Mesendoderm (in vitro differentiated cells): Measurements from ENCODE around the gene HOXD1.

ENCODE experiments used
- DNase-seq: peaks from one replicate; pipeline ENCODE4 v3.0.0; 2013
- H2AK5ac ChIP-seq: 2 replicates; pipeline ENCODE4 v1.6.1; 2013; ENCODE audit warnings: low read length, inconsistent platforms
- H2BK120ac ChIP-seq: 2 replicates; pipeline ENCODE4 v1.6.1; 2013; ENCODE audit warnings: low read depth, mild to moderate bottlenecking, low read length, moderate library complexity, mixed read lengths
- H2BK15ac ChIP-seq: replicated peaks from 2 replicates; pipeline ENCODE4 v1.6.1; 2013; ENCODE audit warnings: low read depth, mild to moderate bottlenecking, moderate library complexity
- H2BK5ac ChIP-seq: 2 replicates; pipeline ENCODE4 v1.6.1; 2013; ENCODE audit warnings: low read length, inconsistent platforms
- H3K18ac ChIP-seq: 2 replicates; pipeline ENCODE4 v1.6.1; 2013; ENCODE audit warnings: mild to moderate bottlenecking, low read length, mixed read lengths
- H3K23ac ChIP-seq: one replicate; pipeline ENCODE4 v1.6.1; 2013; ENCODE audit warnings: low read length
- H3K27ac ChIP-seq: 2 replicates; pipeline ENCODE4 v1.5.1; 2013; ENCODE audit warnings: low read depth, mild to moderate bottlenecking, inconsistent platforms, low read length, moderate library complexity
- H3K27me3 ChIP-seq: 2 replicates; pipeline ENCODE4 v1.6.1; 2013; ENCODE audit warnings: low read length, control low read depth, mild to moderate bottlenecking, inconsistent platforms; ENCODE audit not compliant: insufficient read depth, poor library complexity
- H3K36me3 ChIP-seq: 2 replicates; pipeline ENCODE4 v1.6.1; 2013; ENCODE audit warnings: low read length, inconsistent platforms; ENCODE audit not compliant: control insufficient read depth, insufficient read depth
- H3K4ac ChIP-seq: one replicate; pipeline ENCODE4 v1.6.1; 2013; ENCODE audit warnings: low read depth, mild to moderate bottlenecking, low read length, moderate library complexity
- H3K4me1 ChIP-seq: 2 replicates; pipeline ENCODE4 v1.6.1; 2013; ENCODE audit warnings: low read depth, low read length, inconsistent platforms; ENCODE audit not compliant: control insufficient read depth
- H3K4me2 ChIP-seq: 2 replicates; pipeline ENCODE4 v1.6.1; 2013; ENCODE audit warnings: low read length
- H3K4me3 ChIP-seq: 2 replicates; pipeline ENCODE4 v1.5.1; 2013; ENCODE audit warnings: mild to moderate bottlenecking, low read length
- H3K56ac ChIP-seq: one replicate; pipeline ENCODE4 v1.6.1; 2013; ENCODE audit warnings: low read length
- H3K79me1 ChIP-seq: 2 replicates; pipeline ENCODE4 v1.6.1; 2013; ENCODE audit warnings: low read length, inconsistent platforms
- H3K79me2 ChIP-seq: 2 replicates; pipeline ENCODE4 v1.6.1; 2013; ENCODE audit warnings: mild to moderate bottlenecking, low read length; ENCODE audit not compliant: control insufficient read depth, insufficient read depth
- H3K9ac ChIP-seq: 2 replicates; pipeline ENCODE4 v1.6.1; 2013; ENCODE audit warnings: low read length, inconsistent platforms
- H4K5ac ChIP-seq: one replicate; pipeline ENCODE4 v1.6.1; 2013; ENCODE audit warnings: low read length
- H4K8ac ChIP-seq: one replicate; pipeline ENCODE4 v1.6.1; 2013; ENCODE audit warnings: low read depth, mild to moderate bottlenecking, control low read depth, low read length, moderate library complexity
- WGBS: extraction: QIAGEN DNeasy Blood & Tissue Kit; methylation state at CpG from one replicate; pipeline ENCODE4 v1.1.7; 2013; ENCODE audit warnings: low lambda C conversion rate, missing lambda C conversion rate; ENCODE audit not compliant: insufficient coverage; ENCODE audit errors: extremely low coverage; 5-methylcytosine and 5-hydroxymethylcytosine counted together

The HOXD1 gene

GRCh38 chr2:176145085-176145969 lies 43.1 kb upstream of the HOXD1 start:
- Histone ChIP-seq H3K79me2 (no peaks in the 10 kb centered on the region), H3K27ac (no peak overlapping the region), H3K4ac (no peak overlapping the region), H3K4me3 (no peak overlapping the region), H3K9ac (no peak overlapping the region), H3K27me3 (peaks cover 83% of the 10 kb centered on the region), H3K4me2 (no peak overlapping the region), H2BK5ac (no peak overlapping the region), H3K18ac (no peak overlapping the region), H3K4me1 (no peaks in the 10 kb centered on the region), H3K23ac (no peak overlapping the region), H2BK15ac (no peak overlapping the region), H3K79me1 (no peaks in the 10 kb centered on the region), H3K56ac (no peak overlapping the region), H3K36me3 (no peaks in the 10 kb centered on the region), H2BK120ac (no peak overlapping the region), H4K8ac (no peak overlapping the region), H2AK5ac (no peak overlapping the region), H4K5ac (no peak overlapping the region)
- no CpG with 5 or more reads among the region's 4 CpGs for WGBS
- no peak for DNase-seq

- Histone ChIP-seq H3K4me3 (no peak overlapping the region), H3K36me3 (no peaks in the 10 kb centered on the region), H3K4me2 (no peak overlapping the region), H2BK15ac (no peak overlapping the region), H3K9ac (no peak overlapping the region), H3K4ac (no peak overlapping the region), H3K79me2 (no peaks in the 10 kb centered on the region), H3K27ac (no peak overlapping the region), H3K4me1 (no peaks in the 10 kb centered on the region), H3K18ac (no peak overlapping the region), H4K8ac (no peak overlapping the region), H3K79me1 (no peaks in the 10 kb centered on the region), H2BK120ac (no peak overlapping the region), H3K56ac (no peak overlapping the region), H2BK5ac (no peak overlapping the region), H2AK5ac (no peak overlapping the region), H3K27me3 (peaks cover 89% of the 10 kb centered on the region), H3K23ac (no peak overlapping the region), H4K5ac (no peak overlapping the region)
- WGBS: no CpG with 5 or more reads among the region's 6 CpGs
- DNase-seq: no peak
Observed at GRCh38 chr2:176146101-176146500, 42.4 kb upstream of the HOXD1 start.

GRCh38 chr2:176146645-176147044 lies 41.8 kb upstream of the HOXD1 start:
- Histone ChIP-seq H3K9ac (no peak overlapping the region), H3K23ac (no peak overlapping the region), H3K27ac (no peak overlapping the region), H3K27me3 (peaks cover 89% of the 10 kb centered on the region), H3K56ac (no peak overlapping the region), H3K4me1 (no peaks in the 10 kb centered on the region), H3K79me2 (no peaks in the 10 kb centered on the region), H3K4me3 (no peak overlapping the region), H4K5ac (no peak overlapping the region), H2AK5ac (no peak overlapping the region), H2BK15ac (no peak overlapping the region), H3K4me2 (no peak overlapping the region), H4K8ac (no peak overlapping the region), H3K18ac (no peak overlapping the region), H3K36me3 (no peaks in the 10 kb centered on the region), H2BK5ac (no peak overlapping the region), H3K79me1 (no peaks in the 10 kb centered on the region), H2BK120ac (no peak overlapping the region), H3K4ac (no peak overlapping the region)
- DNase-seq: no peak

GRCh38 chr2:176147210-176147799 lies 41.2 kb upstream of the HOXD1 start:
- peaks cover 89% of the 10 kb centered on the region for H3K27me3 ChIP-seq
- no peaks in the 10 kb centered on the region for H3K79me2 ChIP-seq
- H3K4ac ChIP-seq: no peak overlapping the region
- no peaks in the 10 kb centered on the region for H3K4me1 ChIP-seq
- no peak overlapping the region for H3K56ac ChIP-seq
- no peak overlapping the region for H2AK5ac ChIP-seq
- no peak overlapping the region for H3K18ac ChIP-seq
- no CpG with 5 or more reads among the region's 32 CpGs for WGBS
- H3K36me3 ChIP-seq: no peaks in the 10 kb centered on the region
- H2BK120ac ChIP-seq: no peak overlapping the region
- no peak overlapping the region for H3K23ac ChIP-seq
- H3K4me3 ChIP-seq: no peak overlapping the region
- DNase-seq: no peak
- H4K5ac ChIP-seq: no peak overlapping the region
- no peak overlapping the region for H3K4me2 ChIP-seq
- H2BK15ac ChIP-seq: no peak overlapping the region
- no peak overlapping the region for H4K8ac ChIP-seq
- H2BK5ac ChIP-seq: no peak overlapping the region
- no peaks in the 10 kb centered on the region for H3K79me1 ChIP-seq
- no peak overlapping the region for H3K9ac ChIP-seq
- H3K27ac ChIP-seq: no peak overlapping the region

GRCh38 chr2:176147800-176148496 lies 40.5 kb upstream of the HOXD1 start:
- H4K5ac ChIP-seq: no peak overlapping the region
- H4K8ac ChIP-seq: no peak overlapping the region
- no peak overlapping the region for H3K56ac ChIP-seq
- H3K23ac ChIP-seq: no peak overlapping the region
- H2AK5ac ChIP-seq: no peak overlapping the region
- H2BK120ac ChIP-seq: no peak overlapping the region
- no peak overlapping the region for H3K18ac ChIP-seq
- WGBS: no CpG with 5 or more reads among the region's 31 CpGs
- peak; percentile 52 for DNase-seq
- no peak overlapping the region for H2BK5ac ChIP-seq
- no peak overlapping the region for H3K9ac ChIP-seq
- no peak overlapping the region for H3K4me3 ChIP-seq
- no peaks in the 10 kb centered on the region for H3K4me1 ChIP-seq
- no peaks in the 10 kb centered on the region for H3K79me1 ChIP-seq
- no peak overlapping the region for H3K27ac ChIP-seq
- H3K79me2 ChIP-seq: no peaks in the 10 kb centered on the region
- peaks cover 90% of the 10 kb centered on the region for H3K27me3 ChIP-seq
- H3K4me2 ChIP-seq: no peak overlapping the region
- H3K4ac ChIP-seq: no peak overlapping the region
- no peaks in the 10 kb centered on the region for H3K36me3 ChIP-seq
- no peak overlapping the region for H2BK15ac ChIP-seq
